ENCODE data around the gene WWC2.
"Not testable (repeated sequence)": the region's sequence is repeated elsewhere in the genome, so short reads cannot be mapped to it uniquely, and the experiment has no call there.

The WWC2 gene

GRCh38 chr4:183110244-183110643, 11.2 kb downstream of the WWC2 start:
- intact Hi-C loops (cut with micrococcal nuclease): no loop called here
- H3K27me3 Mint-ChIP-seq: peaks cover 1% of the 10 kb centered on the region
- H3K27ac Mint-ChIP-seq: no peak overlapping the region
- no peak overlapping the region for H3K4me3 Mint-ChIP-seq
- H3K9me3 Mint-ChIP-seq: no peaks in the 10 kb centered on the region
- no peaks in the 10 kb centered on the region for H3K4me1 Mint-ChIP-seq (ENCODE audit: low read depth)
- H3K36me3 Mint-ChIP-seq (ENCODE audit: low read depth): no peaks in the 10 kb centered on the region

- Mint-ChIP-seq H3K27ac (no peak overlapping the region), H3K9me3 (no peaks in the 10 kb centered on the region), H3K27me3 (no peaks in the 10 kb centered on the region), H3K36me3 (ENCODE audit: low read depth) (no peaks in the 10 kb centered on the region), H3K4me1 (ENCODE audit: low read depth) (no peaks in the 10 kb centered on the region), H3K4me3 (no peak overlapping the region)
- intact Hi-C loops (cut with micrococcal nuclease): no loop called here
These were observed 12.4 kb downstream of the WWC2 start for GRCh38 chr4:183111452-183111885.

- Mint-ChIP-seq H3K4me1 (ENCODE audit: low read depth) (no peaks in the 10 kb centered on the region), H3K4me3 (no peak overlapping the region), H3K9me3 (no peaks in the 10 kb centered on the region), H3K27me3 (no peaks in the 10 kb centered on the region), H3K27ac (no peak overlapping the region), H3K36me3 (ENCODE audit: low read depth) (no peaks in the 10 kb centered on the region)
- intact Hi-C loops (cut with micrococcal nuclease): no loop called here
These were observed 19.1 kb downstream of the WWC2 start for GRCh38 chr4:183118141-183118540.

GRCh38 chr4:183118585-183118984, 19.5 kb downstream of the WWC2 start:
- Mint-ChIP-seq H3K4me3 (no peak overlapping the region), H3K27ac (no peak overlapping the region)
- intact Hi-C loops (cut with micrococcal nuclease): no loop called here

GRCh38 chr4:183121660-183122059, 22.6 kb downstream of the WWC2 start:
- H3K9me3 Mint-ChIP-seq; H3K4me3 Mint-ChIP-seq; H3K27me3 Mint-ChIP-seq; H3K36me3 Mint-ChIP-seq (ENCODE audit: low read depth); intact Hi-C loops (cut with micrococcal nuclease); H3K27ac Mint-ChIP-seq; H3K4me1 Mint-ChIP-seq (ENCODE audit: low read depth): not testable (repeated sequence)

More at GRCh38 chr4:183118585-183118984, 19.5 kb downstream of the WWC2 start:
- H3K27me3 Mint-ChIP-seq: no peaks in the 10 kb centered on the region
- no peaks in the 10 kb centered on the region for H3K4me1 Mint-ChIP-seq (ENCODE audit: low read depth)
- no peaks in the 10 kb centered on the region for H3K9me3 Mint-ChIP-seq
- H3K36me3 Mint-ChIP-seq (ENCODE audit: low read depth): no peaks in the 10 kb centered on the region

- no peak overlapping the region for H3K27ac Mint-ChIP-seq
- intact Hi-C loops (cut with micrococcal nuclease): no loop called here
- H3K9me3 Mint-ChIP-seq: no peaks in the 10 kb centered on the region
- no peaks in the 10 kb centered on the region for H3K4me1 Mint-ChIP-seq (ENCODE audit: low read depth)
- H3K36me3 Mint-ChIP-seq (ENCODE audit: low read depth): no peaks in the 10 kb centered on the region
- H3K27me3 Mint-ChIP-seq: no peaks in the 10 kb centered on the region
- H3K4me3 Mint-ChIP-seq: no peak overlapping the region
These were observed 25.2 kb downstream of the WWC2 start for GRCh38 chr4:183124228-183124627.

- H3K27me3 Mint-ChIP-seq: no peaks in the 10 kb centered on the region
- H3K4me3 Mint-ChIP-seq: no peak overlapping the region
- intact Hi-C loops (cut with micrococcal nuclease): no loop called here
- H3K9me3 Mint-ChIP-seq: no peaks in the 10 kb centered on the region
- H3K27ac Mint-ChIP-seq: no peak overlapping the region
- no peaks in the 10 kb centered on the region for H3K36me3 Mint-ChIP-seq (ENCODE audit: low read depth)
- H3K4me1 Mint-ChIP-seq (ENCODE audit: low read depth): no peaks in the 10 kb centered on the region
These were observed 25.8 kb downstream of the WWC2 start for GRCh38 chr4:183124865-183125264.

- no peak overlapping the region for H3K27ac Mint-ChIP-seq
- H3K4me1 Mint-ChIP-seq (ENCODE audit: low read depth): no peaks in the 10 kb centered on the region
- no peak overlapping the region for H3K4me3 Mint-ChIP-seq
- intact Hi-C loops (cut with micrococcal nuclease): no loop called here
- H3K9me3 Mint-ChIP-seq: no peaks in the 10 kb centered on the region
- no peaks in the 10 kb centered on the region for H3K27me3 Mint-ChIP-seq
- no peaks in the 10 kb centered on the region for H3K36me3 Mint-ChIP-seq (ENCODE audit: low read depth)
These were observed 30.1 kb downstream of the WWC2 start for GRCh38 chr4:183129125-183129524.

- no peaks in the 10 kb centered on the region for H3K4me1 Mint-ChIP-seq (ENCODE audit: low read depth)
- H3K4me3 Mint-ChIP-seq: no peak overlapping the region
- H3K27me3 Mint-ChIP-seq: no peaks in the 10 kb centered on the region
- intact Hi-C loops (cut with micrococcal nuclease): no loop called here
- no peaks in the 10 kb centered on the region for H3K9me3 Mint-ChIP-seq
- no peaks in the 10 kb centered on the region for H3K36me3 Mint-ChIP-seq (ENCODE audit: low read depth)
- H3K27ac Mint-ChIP-seq: no peak overlapping the region
These were observed 30.6 kb downstream of the WWC2 start for GRCh38 chr4:183129675-183130074.

- no peak overlapping the region for H3K4me3 Mint-ChIP-seq
- no peaks in the 10 kb centered on the region for H3K4me1 Mint-ChIP-seq (ENCODE audit: low read depth)
- no peaks in the 10 kb centered on the region for H3K27me3 Mint-ChIP-seq
- intact Hi-C loops (cut with micrococcal nuclease): no loop called here
- no peak overlapping the region for H3K27ac Mint-ChIP-seq
- no peaks in the 10 kb centered on the region for H3K9me3 Mint-ChIP-seq
- no peaks in the 10 kb centered on the region for H3K36me3 Mint-ChIP-seq (ENCODE audit: low read depth)
These were observed 31.5 kb downstream of the WWC2 start for GRCh38 chr4:183130328-183131155.

- Mint-ChIP-seq H3K9me3 (no peaks in the 10 kb centered on the region), H3K4me3 (no peak overlapping the region), H3K4me1 (ENCODE audit: low read depth) (no peaks in the 10 kb centered on the region), H3K27me3 (no peaks in the 10 kb centered on the region), H3K27ac (no peak overlapping the region), H3K36me3 (ENCODE audit: low read depth) (no peaks in the 10 kb centered on the region)
- intact Hi-C loops (cut with micrococcal nuclease): no loop called here
These were observed 33.0 kb downstream of the WWC2 start for GRCh38 chr4:183132081-183132480.

GRCh38 chr4:183132865-183133264, 33.8 kb downstream of the WWC2 start:
- H3K4me1 Mint-ChIP-seq (ENCODE audit: low read depth): no peaks in the 10 kb centered on the region
- no peaks in the 10 kb centered on the region for H3K36me3 Mint-ChIP-seq (ENCODE audit: low read depth)
- H3K4me3 Mint-ChIP-seq: no peak overlapping the region
- intact Hi-C loops (cut with micrococcal nuclease): no loop called here
- H3K9me3 Mint-ChIP-seq: no peaks in the 10 kb centered on the region
- no peaks in the 10 kb centered on the region for H3K27me3 Mint-ChIP-seq
- no peak overlapping the region for H3K27ac Mint-ChIP-seq

GRCh38 chr4:183136855-183137254, 37.8 kb downstream of the WWC2 start:
- Mint-ChIP-seq H3K4me3 (no peak overlapping the region), H3K27me3 (no peaks in the 10 kb centered on the region), H3K4me1 (ENCODE audit: low read depth) (no peaks in the 10 kb centered on the region), H3K9me3 (no peaks in the 10 kb centered on the region), H3K27ac (no peak overlapping the region), H3K36me3 (ENCODE audit: low read depth) (no peaks in the 10 kb centered on the region)
- intact Hi-C loops (cut with micrococcal nuclease): no loop called here

- intact Hi-C loops (cut with micrococcal nuclease): no loop called here
- H3K4me3 Mint-ChIP-seq: no peak overlapping the region
- H3K36me3 Mint-ChIP-seq (ENCODE audit: low read depth): no peaks in the 10 kb centered on the region
- H3K27me3 Mint-ChIP-seq: no peaks in the 10 kb centered on the region
- peaks cover 5% of the 10 kb centered on the region for H3K4me1 Mint-ChIP-seq (ENCODE audit: low read depth)
- H3K27ac Mint-ChIP-seq: no peak overlapping the region
- H3K9me3 Mint-ChIP-seq: no peaks in the 10 kb centered on the region
These were observed 40.1 kb downstream of the WWC2 start for GRCh38 chr4:183139058-183139750.

All from dendritic cell treated with granulocyte-macrophage colony-stimulating factor and Interleukin-4, amounts not matched to agents 40 ng/mL and 50 ng/mL, for 4 days (primary cell).